ENCODE measurements around the gene ATP2B3. TPM values are rescaled to one million over a fixed set of nuclear protein-coding genes. Genes with fewer than 3 reads are reported as not detected.

Gene ATP2B3
- polyA plus RNA-seq, 1 donor (not counting 4 experiments of a cell fraction or from before 2014, with no cell fraction given) = not detected

DNA sequence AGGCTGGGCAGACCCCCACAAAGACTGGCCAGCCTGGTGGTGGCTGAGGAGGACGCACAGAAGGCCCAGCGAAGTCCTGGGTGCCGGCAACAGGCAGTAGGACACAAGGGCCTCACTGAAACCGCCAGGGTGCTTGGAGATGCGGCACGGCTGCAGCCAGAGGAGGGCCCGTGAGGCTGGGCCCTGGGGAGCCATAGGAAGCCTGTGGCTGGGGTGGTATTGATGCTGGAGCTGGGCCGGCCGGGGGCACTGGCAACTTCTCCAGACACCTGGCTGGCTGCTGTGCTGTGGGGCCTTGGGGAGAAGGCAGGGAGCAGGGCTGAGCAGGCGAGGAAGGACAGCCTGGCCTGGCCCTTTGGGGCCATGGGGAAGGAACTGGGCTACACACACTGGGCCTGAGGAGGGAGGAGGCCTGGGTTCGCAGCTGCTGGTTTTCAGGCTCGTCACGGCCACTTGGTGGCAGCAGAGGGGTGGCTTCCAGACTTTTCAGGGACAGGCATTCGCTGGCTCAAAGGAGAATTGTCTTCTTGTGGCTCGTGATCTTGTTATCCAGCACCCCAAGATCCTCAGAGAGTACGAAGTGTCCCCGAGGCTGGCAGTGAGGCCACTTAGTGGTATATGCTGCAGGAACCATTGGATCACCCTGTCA lies 37.2 kb downstream of the ATP2B3 start:
- Histone ChIP-seq H3K9ac (ENCODE audit: control insufficient read depth, extremely low read depth, insufficient read depth, low read length) (no peak overlapping the region), H3K9me1 (ENCODE audit: control insufficient read depth, extremely low read depth, insufficient read depth, low read length) (no peaks in the 10 kb centered on the region), H3K27ac (ENCODE audit: control insufficient read depth, insufficient read depth, low read length) (no peak overlapping the region), H3K36me3 (ENCODE audit: control insufficient read depth in 2 of 2, extremely low read depth in 1 of 2, insufficient read depth in 2 of 2, low read length in 2 of 2) (no peaks in the 10 kb centered on the region), H3K27me3 (ENCODE audit: control insufficient read depth, extremely low read depth, insufficient read depth, low read length) (peaks cover 4% of the 10 kb centered on the region), H3K79me2 (ENCODE audit: control insufficient read depth, insufficient read depth, low read length) (no peaks in the 10 kb centered on the region), H2AFZ (ENCODE audit: control insufficient read depth, low read length) (no peak overlapping the region), H3K9me3 (ENCODE audit: control insufficient read depth, low read depth, low read length) (peaks cover under 1% of the 10 kb centered on the region), H3K4me2 (ENCODE audit: control insufficient read depth, extremely low read depth, insufficient read depth, low read depth, low read length) (no peak overlapping the region), H3K4me3 (ENCODE audit: control insufficient read depth in 2 of 3, extremely low read depth in 1 of 3, insufficient read depth in 2 of 3, low read depth in 1 of 3, low read length in 3 of 3) (no peak overlapping the region), H3K4me1 (ENCODE audit: control insufficient read depth, extremely low read depth, insufficient read depth, low read length) (no peaks in the 10 kb centered on the region), H4K20me1 (ENCODE audit: control insufficient read depth, extremely low read depth, insufficient read depth, low read length) (no peaks in the 10 kb centered on the region)
- dilution Hi-C loops (cut with MboI; ENCODE audit: extremely low pct_ligation_motif_present, low sequenced_read_pairs) = no loop called here
- DNase-seq (ENCODE audit: low read depth, low spot score) (no peak), FAIRE-seq (no peak)
- TF ChIP-seq CTCF (optimal IDR thresholded peaks at IDR 0.05 in 1 of 3, IDR thresholded peaks at IDR 0.05 in 1 of 3, conservative IDR thresholded peaks at IDR 0.05 in 1 of 3; ENCODE audit: extremely low read depth in 1 of 3, insufficient read depth in 2 of 3, low read length in 3 of 3) (peak in 2 of 3 experiments; percentile 58 to 68), EZH2 (IDR thresholded peaks at IDR 0.05; ENCODE audit: low read length) (no peak)

DNA sequence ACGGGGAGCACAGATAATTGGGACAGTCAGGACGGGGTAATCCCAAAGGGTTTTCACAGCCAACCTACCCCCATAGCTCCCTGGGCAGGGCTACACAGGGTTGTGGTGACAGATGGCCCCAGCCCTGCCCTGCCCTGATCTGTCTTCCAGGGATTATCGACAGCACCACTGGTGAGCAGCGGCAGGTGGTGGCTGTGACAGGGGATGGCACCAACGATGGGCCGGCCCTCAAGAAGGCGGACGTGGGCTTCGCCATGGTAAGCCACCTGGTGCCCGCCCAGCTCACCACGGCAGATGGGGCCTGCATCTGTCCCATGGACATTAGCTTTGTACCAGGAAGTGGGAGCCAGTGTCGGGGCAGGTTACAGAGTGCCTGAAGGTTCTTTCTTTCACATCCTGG lies 39.3 kb downstream of the ATP2B3 start:
- H3K36me3 ChIP-seq (ENCODE audit: control insufficient read depth in 2 of 2, extremely low read depth in 1 of 2, insufficient read depth in 2 of 2, low read length in 2 of 2) = no peaks in the 10 kb centered on the region
- no peak for FAIRE-seq
- no peak overlapping the region for H2AFZ ChIP-seq (ENCODE audit: control insufficient read depth, low read length)
- no peak overlapping the region for H3K4me2 ChIP-seq (ENCODE audit: control insufficient read depth, extremely low read depth, insufficient read depth, low read depth, low read length)
- no peak overlapping the region for H3K9ac ChIP-seq (ENCODE audit: control insufficient read depth, extremely low read depth, insufficient read depth, low read length)
- DNase-seq (ENCODE audit: low read depth, low spot score) = no peak
- no peak overlapping the region for H3K27ac ChIP-seq (ENCODE audit: control insufficient read depth, insufficient read depth, low read length)
- H3K4me3 ChIP-seq (ENCODE audit: control insufficient read depth in 2 of 3, extremely low read depth in 1 of 3, insufficient read depth in 2 of 3, low read depth in 1 of 3, low read length in 3 of 3) = no peak overlapping the region
- H3K79me2 ChIP-seq (ENCODE audit: control insufficient read depth, insufficient read depth, low read length) = no peaks in the 10 kb centered on the region
- H3K9me1 ChIP-seq (ENCODE audit: control insufficient read depth, extremely low read depth, insufficient read depth, low read length) = no peaks in the 10 kb centered on the region
- H3K4me1 ChIP-seq (ENCODE audit: control insufficient read depth, extremely low read depth, insufficient read depth, low read length) = no peaks in the 10 kb centered on the region
- TF ChIP-seq CTCF (optimal IDR thresholded peaks at IDR 0.05 in 1 of 3, IDR thresholded peaks at IDR 0.05 in 1 of 3, conservative IDR thresholded peaks at IDR 0.05 in 1 of 3; ENCODE audit: extremely low read depth in 1 of 3, insufficient read depth in 2 of 3, low read length in 3 of 3) (no peak), EZH2 (IDR thresholded peaks at IDR 0.05; ENCODE audit: low read length) (no peak)
- dilution Hi-C loops (cut with MboI; ENCODE audit: extremely low pct_ligation_motif_present, low sequenced_read_pairs) = no loop called here
- H4K20me1 ChIP-seq (ENCODE audit: control insufficient read depth, extremely low read depth, insufficient read depth, low read length) = no peaks in the 10 kb centered on the region
- H3K27me3 ChIP-seq (ENCODE audit: control insufficient read depth, extremely low read depth, insufficient read depth, low read length) = peaks cover 4% of the 10 kb centered on the region
- H3K9me3 ChIP-seq (ENCODE audit: control insufficient read depth, low read depth, low read length) = peaks cover 2% of the 10 kb centered on the region

Measured in keratinocyte (primary cell).